Gastroesophageal sphincter (tissue), 3 donors: ENCODE measurements around the gene KRTAP10-12.

Experiments
- POLR2A ChIP-seq, 2 donors: fragments of 450-650 bp; IDR thresholded peaks; one replicate each; pipeline ENCODE4 v1.6.1; 2017; ENCODE audit warnings: antibody characterized with exemption in 2 of 2, mild to moderate bottlenecking in 2 of 2, moderate library complexity in 1 of 2
- POLR2AphosphoS5 ChIP-seq: sonication (generic); formaldehyde crosslinking; IDR thresholded peaks from one replicate; pipeline ENCODE4 v1.6.1; 2017; ENCODE audit warnings: antibody characterized with exemption
- TF ChIP-seq, protein P1 (sequence below), 4 experiments: fragments of 200-600 bp in 2 of 4; fragments of 450-650 bp in 2 of 4; sonication (generic) in 1 of 4; IDR thresholded peaks; one replicate each; pipeline ENCODE4 v1.5.1; 2017 to 2019; ENCODE audit warnings: antibody characterized with exemption in 4 of 4, mild to moderate bottlenecking in 2 of 4, moderate library complexity in 2 of 4

DNA sequence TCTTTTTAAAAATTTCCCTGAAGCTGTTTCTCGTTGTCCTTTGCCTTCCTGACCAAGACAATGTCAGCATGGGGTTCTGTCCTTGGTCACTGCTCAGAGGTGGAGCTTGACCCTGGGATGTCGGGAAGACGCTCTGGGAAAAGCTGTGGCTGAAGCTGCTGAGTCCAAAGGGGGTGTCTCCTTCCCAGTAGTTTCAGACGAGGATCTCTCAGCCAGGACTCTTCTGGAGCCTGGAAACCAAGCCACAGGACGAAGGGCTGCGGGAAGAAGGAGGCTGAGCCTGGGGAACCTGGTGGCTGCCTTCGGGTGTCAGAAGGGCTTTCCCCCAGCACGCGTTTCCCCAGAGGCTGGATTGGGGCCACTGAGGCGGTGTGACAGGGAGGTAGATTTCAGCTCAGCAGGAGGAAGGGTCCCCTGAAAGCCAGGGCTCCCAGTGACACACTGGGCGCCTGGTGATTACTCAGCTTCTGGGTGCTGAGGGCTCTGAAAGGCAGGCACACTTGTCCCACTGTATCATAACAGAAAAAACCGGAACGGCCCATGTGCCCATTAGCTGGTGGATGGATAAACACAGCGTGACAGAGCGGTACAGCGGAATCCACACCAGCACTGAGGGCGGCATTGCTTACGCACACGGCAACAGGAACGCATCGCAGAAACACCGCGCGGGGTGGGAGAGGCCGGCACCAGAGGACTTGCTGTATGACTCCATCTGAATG lies 10.0 kb upstream of the KRTAP10-12 start:
- no peak for TF ChIP-seq POLR2A (IDR thresholded peaks at IDR 0.05)
- TF ChIP-seq, protein P1, sequence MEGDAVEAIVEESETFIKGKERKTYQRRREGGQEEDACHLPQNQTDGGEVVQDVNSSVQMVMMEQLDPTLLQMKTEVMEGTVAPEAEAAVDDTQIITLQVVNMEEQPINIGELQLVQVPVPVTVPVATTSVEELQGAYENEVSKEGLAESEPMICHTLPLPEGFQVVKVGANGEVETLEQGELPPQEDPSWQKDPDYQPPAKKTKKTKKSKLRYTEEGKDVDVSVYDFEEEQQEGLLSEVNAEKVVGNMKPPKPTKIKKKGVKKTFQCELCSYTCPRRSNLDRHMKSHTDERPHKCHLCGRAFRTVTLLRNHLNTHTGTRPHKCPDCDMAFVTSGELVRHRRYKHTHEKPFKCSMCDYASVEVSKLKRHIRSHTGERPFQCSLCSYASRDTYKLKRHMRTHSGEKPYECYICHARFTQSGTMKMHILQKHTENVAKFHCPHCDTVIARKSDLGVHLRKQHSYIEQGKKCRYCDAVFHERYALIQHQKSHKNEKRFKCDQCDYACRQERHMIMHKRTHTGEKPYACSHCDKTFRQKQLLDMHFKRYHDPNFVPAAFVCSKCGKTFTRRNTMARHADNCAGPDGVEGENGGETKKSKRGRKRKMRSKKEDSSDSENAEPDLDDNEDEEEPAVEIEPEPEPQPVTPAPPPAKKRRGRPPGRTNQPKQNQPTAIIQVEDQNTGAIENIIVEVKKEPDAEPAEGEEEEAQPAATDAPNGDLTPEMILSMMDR (IDR thresholded peaks at IDR 0.05), result no peak
- no peak for TF ChIP-seq POLR2AphosphoS5
